ENCODE data around the gene ARAP2. TPM values are rescaled to one million over a fixed set of nuclear protein-coding genes. Genes with fewer than 3 reads are reported as not detected.

The ARAP2 gene
- total and polyA plus RNA-seq, 5 donors from 2014 or later, result 10.2 to 92.2 (median 14.6) TPM

- no peak overlapping the region for H3K4me3 Mint-ChIP-seq
- no peaks in the 10 kb centered on the region for H3K27me3 Mint-ChIP-seq
- H3K36me3 Mint-ChIP-seq, result no peaks in the 10 kb centered on the region
- H3K4me1 ChIP-seq (ENCODE audit: control insufficient read depth, insufficient read depth, low read length, poor library complexity, severe bottlenecking), result peaks cover 19% of the 10 kb centered on the region
- DNase-seq (no peak), ATAC-seq (ENCODE audit: low read depth in 2 of 2) (no peak)
- no peaks in the 10 kb centered on the region for H3K9me3 Mint-ChIP-seq
- H3K27me3 ChIP-seq (ENCODE audit: control insufficient read depth, insufficient read depth, low read length), result no peaks in the 10 kb centered on the region
- H3K27ac ChIP-seq (ENCODE audit: insufficient read depth, low read length, poor library complexity, severe bottlenecking), result no peak overlapping the region
- H3K9me3 ChIP-seq (ENCODE audit: control insufficient read depth in 2 of 2, low read length in 2 of 2), result no peaks in the 10 kb centered on the region
- no peaks in the 10 kb centered on the region for H3K36me3 ChIP-seq (ENCODE audit: control insufficient read depth, insufficient read depth, low read length)
- no peak overlapping the region for H3K4me3 ChIP-seq (ENCODE audit: low read depth, low read length)
- peaks cover 14 to 56% (median 29%) of the 10 kb centered on the region in 4 donors for H3K4me1 Mint-ChIP-seq
- H3K27ac Mint-ChIP-seq, result peak overlapping the region in 2 of 3 donors; percentile 82 to 83
Measured at GRCh38 chr4:36254371-36254770, 10.1 kb upstream of the ARAP2 start.

DNA sequence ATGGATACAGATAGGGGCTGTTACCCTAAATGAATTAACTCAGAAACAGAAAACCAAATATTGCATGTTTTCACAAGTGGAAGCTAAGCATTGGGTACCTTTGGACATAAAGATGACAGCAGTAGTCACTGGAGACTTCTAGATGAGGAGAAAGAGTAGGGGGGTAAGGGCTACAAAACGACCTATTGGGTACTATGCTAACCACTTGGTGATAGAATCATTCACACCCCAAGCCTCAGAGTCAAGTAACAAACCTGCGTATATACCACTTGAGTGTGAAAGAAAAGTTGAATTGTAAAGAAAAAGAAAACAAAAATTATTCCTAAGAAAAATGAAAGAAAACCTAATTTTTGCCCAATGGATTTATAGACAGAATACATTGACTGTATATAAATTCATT is 7.7 kb upstream of the ARAP2 start:
- H3K4me1 ChIP-seq (ENCODE audit: control insufficient read depth, insufficient read depth, low read length, poor library complexity, severe bottlenecking), result peaks cover 19% of the 10 kb centered on the region

DNA sequence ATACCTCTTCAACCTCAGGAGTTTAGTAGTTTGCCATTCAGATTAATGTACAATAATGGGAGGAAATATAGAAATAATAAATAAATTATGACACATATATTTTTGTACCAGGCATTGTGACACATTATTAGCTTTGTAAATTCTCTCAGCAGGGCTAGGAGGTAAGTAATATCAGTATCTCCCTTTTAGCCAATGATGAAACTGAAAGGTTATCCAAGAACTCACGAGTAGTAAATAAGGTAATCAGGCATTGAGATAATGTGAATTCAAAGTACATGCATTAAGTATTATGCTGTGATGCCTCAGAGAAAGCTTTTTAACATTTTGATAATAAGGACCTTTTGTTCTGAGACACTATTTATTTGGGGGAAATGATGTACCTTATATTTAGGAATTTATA is 5.3 kb upstream of the ARAP2 start:
- Mint-ChIP-seq H3K4me1 (peaks cover 0 to 27% (median 15%) of the 10 kb centered on the region in 4 donors), H3K27me3 (peaks cover 4% of the 10 kb centered on the region), H3K4me3 (no peak overlapping the region), H3K9me3 (no peaks in the 10 kb centered on the region), H3K36me3 (no peaks in the 10 kb centered on the region), H3K27ac (no peak overlapping the region)
- Histone ChIP-seq H3K4me3 (ENCODE audit: low read depth, low read length) (no peak overlapping the region), H3K27ac (ENCODE audit: insufficient read depth, low read length, poor library complexity, severe bottlenecking) (no peak overlapping the region), H3K4me1 (ENCODE audit: control insufficient read depth, insufficient read depth, low read length, poor library complexity, severe bottlenecking) (peaks cover 5% of the 10 kb centered on the region), H3K36me3 (ENCODE audit: control insufficient read depth, insufficient read depth, low read length) (no peaks in the 10 kb centered on the region), H3K9me3 (ENCODE audit: control insufficient read depth in 2 of 2, low read length in 2 of 2) (no peaks in the 10 kb centered on the region), H3K27me3 (ENCODE audit: control insufficient read depth, insufficient read depth, low read length) (no peaks in the 10 kb centered on the region)
- no peak for ATAC-seq (ENCODE audit: low read depth in 2 of 2)
- DNase-seq, result no peak

More for the DNA sequence above, 7.7 kb upstream of the ARAP2 start:
- no peaks in the 10 kb centered on the region for H3K36me3 Mint-ChIP-seq
- H3K27ac Mint-ChIP-seq, result no peak overlapping the region
- Histone ChIP-seq H3K27me3 (ENCODE audit: control insufficient read depth, insufficient read depth, low read length) (no peaks in the 10 kb centered on the region), H3K27ac (ENCODE audit: insufficient read depth, low read length, poor library complexity, severe bottlenecking) (no peak overlapping the region), H3K36me3 (ENCODE audit: control insufficient read depth, insufficient read depth, low read length) (no peaks in the 10 kb centered on the region), H3K4me3 (ENCODE audit: low read depth, low read length) (no peak overlapping the region), H3K9me3 (ENCODE audit: control insufficient read depth in 2 of 2, low read length in 2 of 2) (no peaks in the 10 kb centered on the region)
- no peak overlapping the region for H3K4me3 Mint-ChIP-seq
- H3K27me3 Mint-ChIP-seq, result no peaks in the 10 kb centered on the region
- DNase-seq (no peak), ATAC-seq (ENCODE audit: low read depth in 2 of 2) (no peak)
- H3K9me3 Mint-ChIP-seq, result no peaks in the 10 kb centered on the region
- H3K4me1 Mint-ChIP-seq, result peaks cover 14 to 51% (median 29%) of the 10 kb centered on the region in 4 donors

- H3K9me3 Mint-ChIP-seq, result no peaks in the 10 kb centered on the region
- peaks cover 11% of the 10 kb centered on the region for H3K36me3 Mint-ChIP-seq
- peak overlapping the region; percentile 91 to 100 (median 96) for H3K4me3 Mint-ChIP-seq
- peaks cover 32% of the 10 kb centered on the region for H3K4me1 ChIP-seq (ENCODE audit: control insufficient read depth, insufficient read depth, low read length, poor library complexity, severe bottlenecking)
- H3K4me1 Mint-ChIP-seq, result peaks cover 26 to 53% (median 33%) of the 10 kb centered on the region in 4 donors
- DNase-seq, result peak; percentile 32 to 64 (median 48)
- peak overlapping the region; percentile 87 for H3K27ac ChIP-seq (ENCODE audit: insufficient read depth, low read length, poor library complexity, severe bottlenecking)
- no peaks in the 10 kb centered on the region for H3K36me3 ChIP-seq (ENCODE audit: control insufficient read depth, insufficient read depth, low read length)
- no peaks in the 10 kb centered on the region for H3K9me3 ChIP-seq (ENCODE audit: control insufficient read depth in 2 of 2, low read length in 2 of 2)
- peak; percentile 18 to 23 for ATAC-seq (ENCODE audit: low read depth in 2 of 2)
- H3K27ac Mint-ChIP-seq, result peak overlapping the region; percentile 80 to 95 (median 92)
- no peaks in the 10 kb centered on the region for H3K27me3 ChIP-seq (ENCODE audit: control insufficient read depth, insufficient read depth, low read length)
- peaks cover 4% of the 10 kb centered on the region for H3K27me3 Mint-ChIP-seq
- peak overlapping the region; percentile 99 for H3K4me3 ChIP-seq (ENCODE audit: low read depth, low read length)
Measured at GRCh38 chr4:36243355-36244256, 708 bp downstream of the ARAP2 start.

DNA sequence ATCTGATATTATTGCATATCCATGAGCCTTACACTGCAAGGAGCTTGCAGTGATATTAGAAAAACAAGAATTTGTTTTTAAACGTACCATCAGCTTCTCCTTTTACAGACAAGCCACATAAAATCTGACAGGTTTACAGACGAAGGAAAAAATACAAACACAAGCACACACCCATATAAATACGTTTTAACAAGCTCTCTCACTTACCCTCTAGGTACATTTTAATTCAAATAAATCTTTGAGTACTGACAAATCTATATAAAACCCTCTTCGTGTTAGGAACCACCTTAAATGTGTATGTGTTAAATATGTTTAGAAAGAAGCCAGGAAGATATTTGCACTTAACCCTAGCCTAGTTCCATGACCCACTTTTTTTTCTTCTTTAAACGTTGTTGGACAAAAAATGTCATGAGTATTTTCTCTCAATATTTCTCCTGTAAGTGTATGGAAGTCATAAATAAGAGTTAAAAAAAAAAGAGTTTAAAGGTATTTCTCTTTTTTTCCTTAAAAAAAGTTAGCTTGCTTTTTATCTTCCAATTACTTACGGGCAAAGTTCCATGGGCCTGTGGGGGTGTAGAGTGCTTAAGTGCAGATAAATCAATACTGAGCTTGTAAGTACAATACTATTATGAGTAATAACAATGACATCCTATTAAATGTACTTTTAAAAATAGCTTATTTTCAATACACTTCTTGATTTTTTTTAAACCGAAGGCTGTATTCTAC is 1.5 kb downstream of the ARAP2 start:
- H3K4me3 Mint-ChIP-seq, result peak overlapping the region; percentile 91 to 100 (median 96)
- Histone ChIP-seq H3K4me3 (ENCODE audit: low read depth, low read length) (peak overlapping the region; percentile 99), H3K9me3 (ENCODE audit: control insufficient read depth in 2 of 2, low read length in 2 of 2) (no peaks in the 10 kb centered on the region), H3K36me3 (ENCODE audit: control insufficient read depth, insufficient read depth, low read length) (peaks cover 3% of the 10 kb centered on the region), H3K4me1 (ENCODE audit: control insufficient read depth, insufficient read depth, low read length, poor library complexity, severe bottlenecking) (peaks cover 32% of the 10 kb centered on the region), H3K27me3 (ENCODE audit: control insufficient read depth, insufficient read depth, low read length) (no peaks in the 10 kb centered on the region), H3K27ac (ENCODE audit: insufficient read depth, low read length, poor library complexity, severe bottlenecking) (peak overlapping the region; percentile 87)
- H3K4me1 Mint-ChIP-seq, result peaks cover 34 to 60% (median 41%) of the 10 kb centered on the region in 4 donors
- H3K9me3 Mint-ChIP-seq, result peaks cover 0 to 5% (median 0%) of the 10 kb centered on the region in 7 donors
- peaks cover 4% of the 10 kb centered on the region for H3K27me3 Mint-ChIP-seq
- peak overlapping the region; percentile 80 to 95 (median 92) for H3K27ac Mint-ChIP-seq
- peaks cover 19% of the 10 kb centered on the region for H3K36me3 Mint-ChIP-seq
- no peak for ATAC-seq (ENCODE audit: low read depth in 2 of 2)
- DNase-seq, result peak in 2 of 3 donors; percentile 21 to 33

DNA sequence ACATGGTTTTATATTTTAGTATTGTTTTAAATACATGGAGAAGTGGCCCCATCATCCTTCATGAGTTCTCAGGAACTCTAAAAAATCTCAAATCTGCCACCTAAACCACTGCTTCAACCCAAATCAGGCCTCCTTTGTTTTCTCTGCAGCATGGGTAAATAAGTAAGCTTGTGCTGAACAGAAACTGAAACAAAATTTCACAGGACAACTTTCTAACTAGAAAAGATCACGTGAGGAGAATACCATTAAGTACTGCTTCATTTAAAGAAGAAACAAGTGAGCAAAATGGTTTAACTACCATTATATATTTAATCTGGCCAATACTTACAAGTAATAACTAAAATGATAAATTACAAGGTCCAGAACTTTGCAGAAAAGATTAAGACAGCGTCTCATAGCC is 2.5 kb downstream of the ARAP2 start:
- H3K9me3 Mint-ChIP-seq, result peaks cover 0 to 5% (median 3%) of the 10 kb centered on the region in 7 donors

DNA sequence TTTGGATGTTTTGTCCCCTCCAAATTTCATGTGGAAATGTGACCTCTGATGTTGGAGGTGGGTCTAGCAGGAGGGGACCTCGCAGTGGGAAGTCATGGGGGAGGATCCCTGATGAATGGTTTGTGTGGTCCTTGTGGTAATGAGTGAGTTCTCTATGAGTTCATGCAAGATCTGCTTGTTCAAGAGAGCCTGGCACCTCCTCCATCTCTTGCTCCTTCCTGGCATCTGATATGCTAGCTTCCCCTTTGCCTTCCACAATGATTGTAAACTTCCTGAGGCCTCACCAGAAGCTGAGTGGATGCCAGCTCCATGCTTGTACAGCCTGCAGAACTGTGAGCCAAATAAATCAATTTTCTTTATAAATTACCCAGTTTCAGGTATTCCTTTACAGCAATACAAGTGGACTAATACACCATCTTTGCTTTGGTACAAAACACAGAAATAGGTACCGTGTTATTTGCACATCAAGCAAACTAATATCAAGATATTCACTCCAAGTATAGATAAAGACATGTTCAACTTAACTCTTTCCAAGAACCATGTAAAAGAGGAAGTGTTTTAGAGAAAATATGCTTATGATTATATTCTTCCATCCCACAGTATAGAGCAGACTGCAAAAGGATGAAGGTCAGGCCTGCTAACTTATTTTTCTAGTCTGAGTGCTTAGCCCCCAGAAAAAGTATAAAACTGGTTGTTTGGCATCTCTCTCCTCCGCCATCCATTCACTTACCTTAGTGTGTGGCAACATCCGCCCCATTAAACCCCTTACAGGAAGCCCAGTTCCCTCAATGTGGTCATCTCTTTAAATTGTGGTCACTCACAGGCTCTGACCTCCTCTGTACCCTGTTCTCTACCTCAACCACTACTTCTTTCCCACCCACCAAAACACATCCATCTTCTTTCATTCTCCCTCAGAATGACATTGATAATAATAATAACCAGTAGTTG is 6.7 kb downstream of the ARAP2 start:
- Histone ChIP-seq H3K4me3 (ENCODE audit: low read depth, low read length) (no peak overlapping the region), H3K27ac (ENCODE audit: insufficient read depth, low read length, poor library complexity, severe bottlenecking) (no peak overlapping the region), H3K27me3 (ENCODE audit: control insufficient read depth, insufficient read depth, low read length) (no peaks in the 10 kb centered on the region), H3K4me1 (ENCODE audit: control insufficient read depth, insufficient read depth, low read length, poor library complexity, severe bottlenecking) (peaks cover 22% of the 10 kb centered on the region), H3K9me3 (ENCODE audit: control insufficient read depth in 2 of 2, low read length in 2 of 2) (no peaks in the 10 kb centered on the region), H3K36me3 (ENCODE audit: control insufficient read depth, insufficient read depth, low read length) (peaks cover 11% of the 10 kb centered on the region)
- Mint-ChIP-seq H3K4me3 (peak overlapping the region in 2 of 4 donors; percentile 6 to 28), H3K27ac (peak overlapping the region; percentile 5 to 50 (median 50)), H3K36me3 (peaks cover 50% of the 10 kb centered on the region), H3K4me1 (peaks cover 53 to 81% (median 72%) of the 10 kb centered on the region in 4 donors), H3K27me3 (no peaks in the 10 kb centered on the region), H3K9me3 (peaks cover 0 to 12% (median 4%) of the 10 kb centered on the region in 7 donors)
- DNase-seq (no peak), ATAC-seq (ENCODE audit: low read depth in 2 of 2) (no peak)

More for the DNA sequence above, 2.5 kb downstream of the ARAP2 start:
- Mint-ChIP-seq H3K27ac (peak overlapping the region; percentile 80 to 95 (median 92)), H3K4me1 (peaks cover 35 to 65% (median 46%) of the 10 kb centered on the region in 4 donors), H3K4me3 (peak overlapping the region; percentile 91 to 100 (median 96)), H3K27me3 (peaks cover 4% of the 10 kb centered on the region), H3K36me3 (peaks cover 27% of the 10 kb centered on the region)
- Histone ChIP-seq H3K27me3 (ENCODE audit: control insufficient read depth, insufficient read depth, low read length) (no peaks in the 10 kb centered on the region), H3K4me1 (ENCODE audit: control insufficient read depth, insufficient read depth, low read length, poor library complexity, severe bottlenecking) (peaks cover 32% of the 10 kb centered on the region), H3K9me3 (ENCODE audit: control insufficient read depth in 2 of 2, low read length in 2 of 2) (no peaks in the 10 kb centered on the region), H3K36me3 (ENCODE audit: control insufficient read depth, insufficient read depth, low read length) (peaks cover 11% of the 10 kb centered on the region), H3K27ac (ENCODE audit: insufficient read depth, low read length, poor library complexity, severe bottlenecking) (peak overlapping the region; percentile 87), H3K4me3 (ENCODE audit: low read depth, low read length) (peak overlapping the region; percentile 99)
- ATAC-seq (ENCODE audit: low read depth in 2 of 2), result peak; percentile 43 to 48
- peak in 2 of 3 donors; percentile 65 to 84 for DNase-seq
